OCI-LY7 (cell line): Measurements from ENCODE around the gene IL1RAPL2. TPM values are rescaled to one million over a fixed set of nuclear protein-coding genes. Genes with fewer than 3 reads are reported as not detected.

Source experiments
- BruUV-seq: library from RNA; stranded (reverse); fragments of 400-500 nt; replicated peaks from 2 replicates; lab custom pipeline; 2021; lab: Mats Ljungman, UMichigan
- CTCF ChIA-PET: fragments of 300-600 bp; sonication (Branson Sonifier 250); formaldehyde crosslinking; loops from one replicate; lab custom pipeline; 2022; ENCODE audit warnings: antibody characterized with exemption; ENCODE audit not compliant: unreplicated experiment; lab: Charles Lee
- POLR2A ChIA-PET: fragments of 300-600 bp; sonication (Branson Sonifier 250); formaldehyde crosslinking; loops from one replicate; lab custom pipeline; 2022; ENCODE audit warnings: antibody characterized with exemption; lab: Charles Lee
- DNase-seq: peaks from one replicate; pipeline ENCODE4 v3.0.0-alpha.2; 2015; ENCODE audit warnings: low spot score
- H2AFZ ChIP-seq: fragments of 200-600 bp; sonication (generic), shearing (Covaris generic); 2 replicates; pipeline ENCODE4 v1.6.1; 2014; ENCODE audit warnings: mild to moderate bottlenecking, antibody characterized with exemption, low read length, moderate library complexity
- H3K27ac ChIP-seq: fragments of 200-600 bp; sonication (generic); 2 replicates; pipeline ENCODE4 v1.5.1; 2014; ENCODE audit warnings: mixed run types, low read depth, mild to moderate bottlenecking, moderate library complexity, low read length, inconsistent platforms; ENCODE audit not compliant: poor library complexity, severe bottlenecking
- H3K36me3 ChIP-seq: fragments of 200-600 bp; sonication (generic); 2 replicates; pipeline ENCODE4 v1.6.1; 2014; ENCODE audit warnings: mild to moderate bottlenecking, antibody characterized with exemption, low read length, moderate library complexity, mixed read lengths; ENCODE audit not compliant: insufficient read depth
- H3K4me1 ChIP-seq: fragments of 200-600 bp; sonication (generic); 2 replicates; pipeline ENCODE4 v1.5.1; 2014; ENCODE audit warnings: mild to moderate bottlenecking, low read length; ENCODE audit not compliant: insufficient read depth, poor library complexity, severe bottlenecking
- H3K4me2 ChIP-seq: fragments of 200-600 bp; sonication (generic); 2 replicates; pipeline ENCODE4 v1.6.1; 2014; ENCODE audit warnings: mild to moderate bottlenecking, low read length
- H3K4me3 ChIP-seq: fragments of 200-600 bp; sonication (generic); 2 replicates; pipeline ENCODE4 v1.5.1; 2014; ENCODE audit warnings: mild to moderate bottlenecking, low read depth, low read length; ENCODE audit not compliant: poor library complexity, severe bottlenecking
- H3K79me2 ChIP-seq: fragments of 200-600 bp; sonication (generic); 2 replicates; pipeline ENCODE4 v1.6.1; 2016; ENCODE audit warnings: low read depth, mild to moderate bottlenecking, low read length, moderate library complexity, mixed read lengths; ENCODE audit not compliant: insufficient read depth
- H3K9me2 ChIP-seq: fragments of 200-600 bp; sonication (generic); 2 replicates; pipeline ENCODE4 v1.6.1; 2016; ENCODE audit warnings: mild to moderate bottlenecking, low read length, mixed read lengths; ENCODE audit not compliant: insufficient read depth
- H3K9me3 ChIP-seq: fragments of 200-600 bp; sonication (generic); 2 replicates; pipeline ENCODE4 v1.6.1; 2014; ENCODE audit warnings: mild to moderate bottlenecking, mixed run types, low read length, mixed read lengths
- H4K20me1 ChIP-seq: fragments of 200-600 bp; sonication (generic); 2 replicates; pipeline ENCODE4 v1.6.1; 2014; ENCODE audit warnings: mild to moderate bottlenecking, antibody characterized with exemption, low read length, moderate library complexity, mixed read lengths; ENCODE audit not compliant: insufficient read depth
- CTCF ChIP-seq: fragments of 200-600 bp; sonication (generic); conservative IDR thresholded peaks from 2 replicates; pipeline ENCODE4 v1.5.1; 2014; ENCODE audit warnings: mild to moderate bottlenecking, antibody characterized with exemption, low read length, moderate library complexity, mixed read lengths
- EZH2phosphoT487 ChIP-seq: fragments of 200-600 bp; sonication (generic); IDR thresholded peaks from 2 replicates; pipeline ENCODE4 v1.6.1; 2018; ENCODE audit warnings: low read depth, borderline replicate concordance, mild to moderate bottlenecking, mixed run types, antibody characterized with exemption, low read length, moderate library complexity, mixed read lengths
- intact Hi-C: fragments of 100-400 bp; cut with micrococcal nuclease; formaldehyde crosslinking; loops from one replicate; pipeline ENCODE4 v1.10.0; 2022; ENCODE audit not compliant: unreplicated experiment
- total RNA-seq, 2 experiments: library from RNA; depleted of rRNA in 1 of 2; stranded (reverse); fragments of >200 nt in 1 of 2; shearing (Covaris generic) in 1 of 2; gene quantifications; 2 replicates each; pipeline ENCODE4 v1.2.3, GENCODE V29; 2014 to 2022

IL1RAPL2 gene
- total RNA-seq, 2 experiments from 2014 or later: not detected

- intact Hi-C loops: no loop called here
- Histone ChIP-seq H3K9me3 (no peaks in the 10 kb centered on the region), H3K27ac (no peak overlapping the region), H2AFZ (no peak overlapping the region), H3K4me2 (no peak overlapping the region), H3K9me2 (no peaks in the 10 kb centered on the region), H3K4me1 (no peaks in the 10 kb centered on the region), H3K79me2 (no peaks in the 10 kb centered on the region), H4K20me1 (no peaks in the 10 kb centered on the region), H3K4me3 (no peak overlapping the region), H3K36me3 (no peaks in the 10 kb centered on the region)
- no TSS peak for BruUV-seq
- DNase-seq: no peak
- CTCF ChIA-PET: no interaction called here
- TF ChIP-seq EZH2phosphoT487 (no peak), CTCF (no peak)
- POLR2A ChIA-PET: no interaction called here
Observed at GRCh38 chrX:105515561-105515960, 949.6 kb downstream of the IL1RAPL2 start.

- no peaks in the 10 kb centered on the region for H3K36me3 ChIP-seq
- no peak overlapping the region for H2AFZ ChIP-seq
- intact Hi-C loops: no loop called here
- CTCF ChIA-PET: no interaction called here
- no TSS peak for BruUV-seq
- H4K20me1 ChIP-seq: no peaks in the 10 kb centered on the region
- no peaks in the 10 kb centered on the region for H3K9me2 ChIP-seq
- no peak overlapping the region for H3K27ac ChIP-seq
- TF ChIP-seq CTCF (no peak), EZH2phosphoT487 (no peak)
- H3K4me1 ChIP-seq: no peaks in the 10 kb centered on the region
- no peaks in the 10 kb centered on the region for H3K9me3 ChIP-seq
- DNase-seq: no peak
- POLR2A ChIA-PET: no interaction called here
- H3K4me2 ChIP-seq: no peak overlapping the region
- H3K4me3 ChIP-seq: no peak overlapping the region
- H3K79me2 ChIP-seq: no peaks in the 10 kb centered on the region
Observed at GRCh38 chrX:105526431-105526830, 960.4 kb downstream of the IL1RAPL2 start.

- H3K4me3 ChIP-seq: no peak overlapping the region
- DNase-seq: no peak
- no peak overlapping the region for H3K4me2 ChIP-seq
- H3K9me3 ChIP-seq: no peaks in the 10 kb centered on the region
- H2AFZ ChIP-seq: no peak overlapping the region
- ChIA-PET CTCF (no interaction called here), POLR2A (no interaction called here)
- no peaks in the 10 kb centered on the region for H3K36me3 ChIP-seq
- no TSS peak for BruUV-seq
- H3K79me2 ChIP-seq: no peaks in the 10 kb centered on the region
- H3K4me1 ChIP-seq: no peaks in the 10 kb centered on the region
- intact Hi-C loops: no loop called here
- H3K27ac ChIP-seq: no peak overlapping the region
- TF ChIP-seq EZH2phosphoT487 (no peak), CTCF (no peak)
- no peaks in the 10 kb centered on the region for H4K20me1 ChIP-seq
- no peaks in the 10 kb centered on the region for H3K9me2 ChIP-seq
Observed at GRCh38 chrX:105527759-105528158, 961.8 kb downstream of the IL1RAPL2 start.
